ENCODE measurements around the gene ANKUB1. TPM values are rescaled to one million over a fixed set of nuclear protein-coding genes. Genes with fewer than 3 reads are reported as not detected.
A peak's percentile ranks its signal among the peaks of the same experiment; 100 is the strongest.

The ANKUB1 gene
- total RNA-seq, 1 donor = not detected

DNA sequence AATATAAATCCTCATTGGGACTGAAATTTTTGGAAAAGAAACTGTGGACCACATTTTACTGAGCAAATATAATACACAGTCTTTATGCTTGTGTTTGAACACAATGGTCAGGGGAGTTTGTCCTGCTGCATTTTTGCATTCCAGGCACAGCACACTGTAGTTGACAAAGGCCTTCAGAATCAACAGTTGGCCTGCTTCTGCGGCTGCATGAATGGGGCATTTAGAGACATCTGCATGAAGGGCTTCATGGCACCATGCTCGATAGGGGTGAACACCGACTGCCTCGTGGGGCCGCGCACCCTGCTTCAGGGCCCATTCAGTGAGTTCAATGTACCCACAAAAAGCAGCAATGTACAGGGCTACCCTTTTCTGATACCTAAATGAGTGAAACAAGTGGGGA, 24.6 kb downstream of the ANKUB1 start:
- no peak overlapping the region for H3K4me3 ChIP-seq (ENCODE audit: low read depth, low read length)
- TF ChIP-seq, protein P1, sequence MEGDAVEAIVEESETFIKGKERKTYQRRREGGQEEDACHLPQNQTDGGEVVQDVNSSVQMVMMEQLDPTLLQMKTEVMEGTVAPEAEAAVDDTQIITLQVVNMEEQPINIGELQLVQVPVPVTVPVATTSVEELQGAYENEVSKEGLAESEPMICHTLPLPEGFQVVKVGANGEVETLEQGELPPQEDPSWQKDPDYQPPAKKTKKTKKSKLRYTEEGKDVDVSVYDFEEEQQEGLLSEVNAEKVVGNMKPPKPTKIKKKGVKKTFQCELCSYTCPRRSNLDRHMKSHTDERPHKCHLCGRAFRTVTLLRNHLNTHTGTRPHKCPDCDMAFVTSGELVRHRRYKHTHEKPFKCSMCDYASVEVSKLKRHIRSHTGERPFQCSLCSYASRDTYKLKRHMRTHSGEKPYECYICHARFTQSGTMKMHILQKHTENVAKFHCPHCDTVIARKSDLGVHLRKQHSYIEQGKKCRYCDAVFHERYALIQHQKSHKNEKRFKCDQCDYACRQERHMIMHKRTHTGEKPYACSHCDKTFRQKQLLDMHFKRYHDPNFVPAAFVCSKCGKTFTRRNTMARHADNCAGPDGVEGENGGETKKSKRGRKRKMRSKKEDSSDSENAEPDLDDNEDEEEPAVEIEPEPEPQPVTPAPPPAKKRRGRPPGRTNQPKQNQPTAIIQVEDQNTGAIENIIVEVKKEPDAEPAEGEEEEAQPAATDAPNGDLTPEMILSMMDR (IDR thresholded peaks at IDR 0.05; ENCODE audit: insufficient read depth, low read depth, low read length) = no peak
- no peak for DNase-seq (ENCODE audit: low read depth)

DNA sequence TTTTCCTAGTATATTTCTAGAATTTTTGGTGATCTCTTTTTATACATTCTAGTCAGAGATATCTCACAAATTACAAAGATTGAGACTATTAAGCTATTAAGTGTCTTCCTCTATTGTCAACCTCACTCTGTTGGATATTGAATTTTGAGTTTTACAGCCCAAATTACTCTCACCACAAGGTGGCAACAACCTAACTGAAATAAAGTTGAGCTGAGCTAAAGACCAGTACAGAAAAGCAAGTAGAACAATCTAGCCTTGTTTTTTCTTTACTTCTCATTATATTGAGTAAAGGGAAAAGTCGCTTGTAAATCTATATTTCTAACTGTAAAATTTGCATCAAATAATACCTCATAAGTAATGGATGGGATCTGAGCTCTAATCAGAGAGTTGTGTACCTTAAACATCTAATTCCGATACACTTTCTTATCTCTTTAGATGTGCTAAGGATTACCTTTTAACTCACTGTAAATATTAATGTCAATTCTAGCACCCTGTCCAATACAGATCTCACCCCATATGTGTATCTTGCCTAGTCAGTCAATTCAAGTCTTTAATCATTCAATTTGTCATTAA, 26.5 kb downstream of the ANKUB1 start:
- peak; percentile 55 for DNase-seq (ENCODE audit: low read depth)
- H3K4me3 ChIP-seq (ENCODE audit: low read depth, low read length) = no peak overlapping the region
- TF ChIP-seq, protein P1 (IDR thresholded peaks at IDR 0.05; ENCODE audit: insufficient read depth, low read depth, low read length) = peak; percentile 60

DNA sequence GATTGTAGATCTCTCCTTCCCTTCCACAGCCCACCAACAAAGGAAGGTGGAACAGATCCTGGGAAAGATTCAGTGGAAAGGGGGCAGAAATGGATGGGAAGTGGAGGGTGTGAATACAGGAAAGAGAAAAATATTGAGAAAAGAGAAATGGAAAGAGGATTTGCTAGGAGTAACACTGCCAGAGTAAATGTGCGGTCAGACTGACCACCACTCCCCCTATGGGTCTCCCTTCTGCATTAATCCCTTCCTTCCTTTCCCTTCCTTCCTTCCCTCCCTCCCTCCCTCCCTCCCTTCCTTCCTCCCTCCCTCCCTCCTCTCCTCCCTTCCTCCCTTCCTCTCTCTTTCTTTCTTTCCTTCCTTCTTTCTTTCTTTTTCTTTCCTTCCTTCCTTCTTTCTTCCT, 28.1 kb downstream of the ANKUB1 start:
- TF ChIP-seq, protein P1 (IDR thresholded peaks at IDR 0.05; ENCODE audit: insufficient read depth, low read depth, low read length) = no peak
- DNase-seq (ENCODE audit: low read depth) = no peak

DNA sequence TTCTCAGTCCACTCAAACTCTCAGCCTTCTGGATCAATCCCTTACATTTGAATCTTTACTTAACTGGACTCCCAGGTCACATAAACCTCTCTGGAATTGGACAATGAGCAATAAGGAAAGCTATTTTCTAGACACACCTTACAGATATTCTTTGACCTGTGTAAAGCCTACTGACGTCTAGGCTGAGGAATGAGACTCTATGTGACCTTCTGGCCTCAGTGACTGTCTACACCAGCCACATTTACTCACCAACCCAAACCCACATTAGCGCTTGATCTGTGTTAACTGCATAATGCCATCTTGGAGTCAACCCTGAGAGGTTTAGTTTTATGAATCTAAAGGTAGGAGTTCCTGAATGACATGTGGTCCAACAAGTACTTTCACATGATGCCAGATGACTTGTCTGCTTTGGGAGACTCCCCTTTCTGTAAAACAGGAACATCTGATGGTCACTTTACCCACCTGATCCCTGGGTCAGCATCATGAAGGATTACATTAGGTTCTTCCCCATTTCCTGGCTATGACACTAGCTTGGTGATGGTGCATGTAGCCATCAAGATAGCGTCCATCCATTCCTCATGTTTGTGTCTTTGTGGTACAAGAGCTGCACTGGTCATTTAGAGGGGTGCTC, 28.7 kb downstream of the ANKUB1 start:
- TF ChIP-seq, protein P1 (IDR thresholded peaks at IDR 0.05; ENCODE audit: insufficient read depth, low read depth, low read length) = no peak

More for the DNA sequence above, 28.1 kb downstream of the ANKUB1 start:
- H3K4me3 ChIP-seq (ENCODE audit: low read depth, low read length) = no peak overlapping the region

DNA sequence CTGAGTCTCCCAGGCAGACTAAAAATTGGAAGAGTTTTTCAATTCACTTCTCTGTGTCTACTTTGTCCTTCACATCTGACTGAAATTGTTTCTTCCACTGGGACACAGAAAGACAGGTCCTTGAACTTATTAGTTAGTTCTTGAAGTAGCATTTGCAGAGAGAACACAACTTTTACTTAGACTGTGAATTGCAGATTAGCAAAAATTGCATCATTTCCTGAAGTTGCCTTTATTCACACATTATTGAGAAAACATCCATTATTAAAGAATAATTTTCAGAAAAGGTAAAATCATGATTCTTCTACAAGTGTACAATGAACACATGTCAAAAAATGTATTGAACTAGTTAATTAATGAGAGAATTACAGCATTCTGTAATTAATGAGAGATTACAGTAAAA, 38.6 kb downstream of the ANKUB1 start:
- no peak overlapping the region for H3K4me3 ChIP-seq (ENCODE audit: low read depth, low read length)
- TF ChIP-seq, protein P1 (IDR thresholded peaks at IDR 0.05; ENCODE audit: insufficient read depth, low read depth, low read length) = no peak
- no peak for DNase-seq (ENCODE audit: low read depth)

More for the DNA sequence above, 28.7 kb downstream of the ANKUB1 start:
- H3K4me3 ChIP-seq (ENCODE audit: low read depth, low read length) = no peak overlapping the region
- DNase-seq (ENCODE audit: low read depth) = no peak

DNA sequence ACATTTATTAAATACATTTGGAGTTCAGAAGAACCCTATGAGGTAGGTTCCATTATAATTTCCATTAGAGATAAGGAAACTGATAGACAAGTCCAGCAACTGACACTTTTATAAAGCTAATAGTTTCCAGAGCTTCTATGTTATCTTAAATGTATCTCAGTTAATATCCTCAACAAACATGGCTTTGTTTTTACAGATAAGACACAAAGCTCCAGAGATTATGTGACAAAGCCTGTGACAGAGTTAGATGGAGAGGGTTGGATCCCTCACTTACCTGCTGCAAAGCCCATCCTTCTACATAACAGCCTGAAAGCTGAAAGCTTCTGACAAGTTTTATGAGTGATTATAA, 39.6 kb downstream of the ANKUB1 start:
- TF ChIP-seq, protein P1 (IDR thresholded peaks at IDR 0.05; ENCODE audit: insufficient read depth, low read depth, low read length) = no peak
- no peak for DNase-seq (ENCODE audit: low read depth)
- H3K4me3 ChIP-seq (ENCODE audit: low read depth, low read length) = peak overlapping the region; percentile 94
